HG03378 (cell line): ENCODE results near the gene CSF1R.
"Not testable (repeated sequence)": the region's sequence is repeated elsewhere in the genome, so short reads cannot be mapped to it uniquely, and the experiment has no call there.

Experiments
- ATAC-seq: cut with Tn5 transposase; IDR thresholded peaks from one replicate; pipeline ENCODE4 v1.9.1; 2021; ENCODE audit warnings: mild to moderate bottlenecking, moderate library complexity; ENCODE audit not compliant: unreplicated experiment

Gene CSF1R

DNA sequence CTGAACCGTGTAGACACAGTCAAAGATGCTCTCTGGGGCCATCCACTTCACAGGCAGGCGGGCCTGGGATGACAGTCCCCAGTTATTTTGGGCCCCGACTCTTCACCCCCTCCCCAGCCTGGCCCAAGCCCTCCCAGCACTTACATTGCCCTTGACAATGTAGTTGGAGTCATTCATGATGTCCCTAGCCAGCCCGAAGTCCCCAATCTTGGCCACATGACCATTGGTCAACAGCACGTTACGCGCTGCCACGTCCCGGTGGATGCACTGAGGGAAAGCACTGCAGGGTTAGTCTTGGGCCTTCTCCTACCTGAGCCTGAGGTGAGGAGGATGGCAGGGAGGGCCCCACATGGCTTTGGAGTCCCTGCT is 30.3 kb downstream of the CSF1R start:
- no peak for ATAC-seq

DNA sequence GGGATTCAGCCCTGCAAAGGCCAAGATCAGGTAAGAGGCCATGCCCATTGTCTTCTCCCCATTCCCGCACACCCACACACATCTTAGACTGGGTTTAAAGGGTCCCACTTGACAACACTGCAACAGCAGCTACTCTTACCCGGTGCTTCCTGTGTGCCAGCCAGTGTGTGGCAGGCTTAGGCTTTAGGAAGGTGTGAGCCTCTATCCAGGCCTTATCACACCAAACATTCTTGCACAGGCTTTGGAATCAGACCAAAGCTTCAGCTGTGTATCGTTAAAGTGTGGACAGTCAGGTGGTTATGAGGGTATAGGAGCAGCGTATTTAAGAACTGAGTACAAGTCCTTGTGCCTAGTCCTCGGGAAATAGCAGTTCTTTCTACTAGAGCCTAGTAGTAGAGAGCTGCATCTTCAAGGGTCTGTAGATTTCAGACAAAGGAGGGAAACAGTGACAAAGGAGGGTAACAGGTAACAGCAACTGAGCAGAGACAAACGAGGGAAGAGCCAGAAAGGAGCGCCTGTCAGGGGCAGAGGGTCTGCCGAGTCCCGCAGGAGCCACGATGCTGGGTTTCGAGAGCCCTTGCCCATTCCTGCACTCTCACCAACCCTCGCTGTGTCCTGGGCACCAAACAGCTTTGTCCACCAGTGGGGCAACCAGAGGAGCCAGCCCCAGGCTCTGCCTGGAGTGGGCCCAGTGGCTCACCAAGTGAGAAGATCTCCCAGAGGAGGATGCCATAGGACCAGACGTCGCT is 30.9 kb downstream of the CSF1R start:
- ATAC-seq = no peak

DNA sequence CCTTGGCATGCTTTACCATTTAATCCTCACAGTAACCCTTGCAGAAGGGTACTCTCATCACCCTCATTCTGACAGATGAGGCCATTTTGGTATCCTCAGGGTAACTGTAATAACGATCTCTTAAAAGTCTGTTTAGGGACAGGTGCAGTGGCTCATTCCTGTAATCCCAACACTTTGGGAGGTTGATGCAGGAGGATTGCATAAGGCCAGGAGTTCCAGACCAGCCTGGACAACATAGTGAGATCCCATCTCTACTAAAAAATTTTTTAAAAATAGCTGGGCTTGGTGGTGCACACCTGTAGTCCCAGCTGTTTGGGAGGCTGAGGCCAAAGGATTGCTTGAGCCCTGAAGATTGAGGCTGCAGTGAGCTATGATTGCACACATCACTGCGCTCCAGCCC is 31.8 kb downstream of the CSF1R start:
- ATAC-seq = no peak

DNA sequence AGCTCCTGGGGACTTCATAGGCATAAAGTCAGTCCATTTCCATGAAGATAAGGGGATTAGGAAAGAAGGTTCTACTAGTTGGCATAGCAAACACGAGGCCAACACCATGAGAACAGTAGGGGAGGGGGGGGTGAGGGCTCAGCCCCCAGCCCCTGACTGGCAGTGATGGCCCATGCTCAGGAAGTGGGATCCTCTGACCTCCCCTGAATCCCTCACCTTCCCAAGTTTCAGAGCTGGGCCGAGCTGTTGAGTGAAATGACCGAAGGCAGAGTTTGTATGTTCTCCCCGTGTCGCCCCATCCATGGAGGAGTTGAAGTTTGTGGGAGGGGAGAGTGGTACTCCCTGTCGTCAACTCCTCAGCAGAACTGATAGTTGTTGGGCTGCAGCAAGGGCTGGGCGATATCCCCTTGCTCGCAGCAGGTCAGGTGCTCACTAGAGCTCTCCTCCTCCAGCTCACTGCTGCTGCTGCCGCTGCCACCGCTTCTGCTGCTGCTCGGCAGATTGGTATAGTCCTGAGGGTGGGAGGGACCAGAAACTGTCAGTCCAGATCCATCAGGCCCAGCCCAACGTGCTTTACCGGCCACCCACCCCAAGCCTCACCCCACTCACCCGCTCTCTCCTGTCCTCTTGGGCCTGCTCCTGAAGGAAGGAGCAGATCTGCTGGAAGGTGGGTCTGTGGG is 32.5 kb downstream of the CSF1R start:
- no peak for ATAC-seq

DNA sequence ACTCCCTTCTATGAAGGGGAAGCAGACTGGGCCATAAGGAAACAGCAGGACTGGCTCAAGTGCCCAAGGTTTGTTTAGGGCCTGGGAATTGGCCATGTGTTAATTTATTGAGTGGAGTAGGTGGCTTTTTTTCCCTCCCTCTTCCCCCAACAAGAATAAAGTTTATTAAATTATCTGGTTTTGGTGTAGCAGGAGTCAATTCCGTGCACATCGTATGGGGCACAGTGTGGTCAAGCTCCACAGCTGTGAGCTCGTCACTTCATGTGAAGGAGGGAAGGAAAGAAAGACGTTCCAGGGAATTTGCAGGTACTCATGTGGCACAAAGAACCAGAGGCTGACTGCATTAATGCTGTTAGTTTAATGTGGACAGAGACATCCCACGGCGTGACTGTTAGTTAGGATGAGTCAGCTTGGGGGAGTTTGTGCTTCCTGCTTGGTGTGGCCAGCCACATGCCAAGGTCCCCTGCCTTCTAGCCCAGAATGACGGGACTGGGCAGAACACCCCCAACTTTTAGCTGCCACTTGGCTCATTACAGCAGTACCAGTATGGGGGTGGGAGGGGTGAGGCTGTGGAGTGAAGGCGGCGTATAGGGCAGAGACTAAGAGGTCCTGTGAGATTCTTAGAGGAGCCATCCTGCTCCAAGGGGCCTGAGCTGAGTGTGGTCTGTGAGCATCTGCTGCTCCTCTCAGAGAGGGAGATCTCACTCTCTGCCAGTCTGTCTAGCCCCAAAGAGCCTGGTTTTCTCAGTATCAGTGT is 33.2 kb downstream of the CSF1R start:
- no peak for ATAC-seq

DNA sequence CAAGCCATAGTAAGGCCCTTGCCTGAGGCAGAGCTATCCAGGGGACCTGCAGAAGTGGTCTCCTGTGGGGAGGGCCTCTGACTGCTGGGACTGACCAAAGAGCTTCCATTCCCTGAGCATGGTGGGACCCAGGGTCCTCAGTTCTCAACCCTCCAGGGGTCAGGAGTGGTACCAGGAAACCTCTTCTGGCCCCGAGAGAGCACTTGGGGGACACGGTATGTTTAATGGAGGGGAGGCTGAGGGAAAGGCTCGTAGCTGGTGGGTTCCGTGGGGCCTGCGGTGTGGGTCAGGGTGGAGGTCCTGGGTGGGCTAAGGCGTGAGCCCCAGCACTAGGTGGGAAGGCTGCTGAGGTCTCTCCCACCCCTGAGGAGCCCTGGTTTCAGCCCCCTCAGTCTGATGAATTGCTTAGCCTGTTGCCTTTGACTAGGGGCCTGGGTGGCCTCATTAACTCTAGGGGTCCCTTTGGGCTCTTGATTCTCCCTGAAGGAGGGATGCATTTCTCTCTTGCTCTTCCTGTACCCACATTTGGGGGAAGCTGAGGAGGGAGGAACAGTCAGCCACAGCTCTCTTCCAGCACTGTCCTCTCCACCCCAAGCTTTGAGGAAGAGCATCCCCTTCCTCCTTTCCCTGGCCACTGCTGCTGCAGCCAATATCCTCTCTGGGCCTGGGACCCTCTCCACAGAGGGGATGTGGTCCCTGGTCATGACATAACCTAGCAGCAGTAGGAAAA is 34.0 kb downstream of the CSF1R start:
- no peak for ATAC-seq

DNA sequence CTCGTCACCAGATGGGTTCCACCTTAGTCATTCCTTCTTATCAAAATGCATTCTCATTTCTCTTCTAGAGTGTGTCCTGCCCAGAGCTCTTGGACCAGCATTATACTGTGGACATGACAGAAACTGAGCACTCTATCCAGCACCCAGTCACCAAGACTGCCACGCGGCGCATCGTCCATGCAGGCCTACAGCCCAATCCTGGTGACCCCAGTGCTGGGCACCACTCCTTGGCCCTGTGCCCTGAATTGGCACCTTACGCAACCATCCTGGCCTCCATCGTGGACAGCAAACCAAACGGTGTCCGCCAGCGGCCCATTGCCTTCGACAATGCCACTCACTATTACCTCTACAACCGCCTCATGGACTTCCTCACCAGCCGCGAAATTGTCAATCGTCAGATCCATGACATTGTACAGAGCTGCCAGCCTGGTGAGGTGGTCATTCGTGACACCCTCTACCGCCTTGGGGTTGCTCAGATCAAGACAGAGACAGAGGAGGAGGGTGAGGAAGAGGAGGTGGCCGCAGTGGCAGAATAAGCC is 34.6 kb downstream of the CSF1R start:
- ATAC-seq = no peak

DNA sequence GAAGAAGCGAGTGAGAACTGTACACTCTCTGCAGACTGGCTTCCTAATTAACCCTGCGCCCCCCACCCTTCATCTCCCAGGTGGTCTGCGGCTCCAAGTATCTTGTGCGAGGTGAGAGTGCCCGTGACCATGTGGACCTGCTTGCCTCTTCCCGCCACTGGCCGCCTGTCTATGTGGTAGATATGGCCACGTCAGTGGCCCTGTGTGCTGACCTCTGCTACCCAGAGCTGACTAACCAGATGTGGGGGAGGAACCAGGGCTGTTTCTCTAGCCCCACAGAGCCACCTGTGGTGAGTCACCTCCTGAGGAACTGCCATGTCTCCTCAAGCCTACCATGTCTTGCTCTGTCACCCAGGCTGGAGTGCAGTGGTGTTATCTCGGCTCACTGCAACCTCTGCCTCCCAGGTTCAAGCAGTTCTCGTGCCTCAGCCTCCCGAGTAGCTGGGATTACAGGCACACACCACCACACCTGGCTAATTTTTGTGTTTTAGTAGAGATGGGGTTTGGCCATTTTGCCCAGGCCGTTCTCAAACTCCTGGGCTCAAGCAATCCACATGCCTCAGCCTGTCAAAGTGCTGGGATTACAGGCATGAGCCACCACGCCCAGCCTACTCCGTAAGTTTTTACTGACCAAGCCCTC is 36.1 kb downstream of the CSF1R start:
- ATAC-seq = not testable (repeated sequence)

DNA sequence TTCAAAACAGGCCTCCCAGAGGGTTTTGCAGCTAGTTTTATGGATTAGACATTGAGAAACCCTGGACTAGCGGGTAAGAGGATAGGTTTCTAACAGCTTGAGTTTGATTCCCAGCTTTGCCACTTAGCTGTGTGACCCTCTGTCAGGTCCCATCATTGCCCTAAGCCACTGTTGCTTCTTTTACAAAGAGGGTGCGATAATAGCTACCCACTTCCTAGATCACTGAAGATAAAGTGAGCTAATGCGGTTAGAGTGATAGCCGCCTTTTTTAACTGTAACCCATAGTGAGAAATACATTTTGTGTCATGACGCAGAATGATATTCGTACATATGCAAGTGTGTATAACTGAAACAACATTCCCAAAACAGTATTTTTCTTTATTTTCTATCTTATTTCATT is 40.3 kb downstream of the CSF1R start:
- ATAC-seq = no peak

DNA sequence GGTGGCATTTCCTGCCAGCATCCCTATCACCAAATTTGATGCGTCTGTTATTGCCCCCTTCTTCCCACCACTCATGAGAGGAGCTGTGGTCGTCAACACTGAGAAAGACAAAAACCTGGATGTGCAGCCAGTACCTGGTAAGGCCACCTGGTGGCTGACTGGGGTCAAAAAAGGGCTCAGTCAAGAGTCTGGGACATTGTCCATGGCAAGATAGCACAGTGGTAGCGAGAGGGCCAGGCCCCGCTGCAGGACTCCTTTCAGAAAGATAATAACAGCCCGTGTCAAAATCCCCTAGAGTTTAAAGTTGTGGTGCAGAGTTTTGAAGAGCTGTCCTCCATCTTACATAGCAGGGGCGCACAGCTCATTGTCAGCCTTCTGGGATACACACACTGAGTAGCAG is 40.8 kb downstream of the CSF1R start:
- no peak for ATAC-seq

DNA sequence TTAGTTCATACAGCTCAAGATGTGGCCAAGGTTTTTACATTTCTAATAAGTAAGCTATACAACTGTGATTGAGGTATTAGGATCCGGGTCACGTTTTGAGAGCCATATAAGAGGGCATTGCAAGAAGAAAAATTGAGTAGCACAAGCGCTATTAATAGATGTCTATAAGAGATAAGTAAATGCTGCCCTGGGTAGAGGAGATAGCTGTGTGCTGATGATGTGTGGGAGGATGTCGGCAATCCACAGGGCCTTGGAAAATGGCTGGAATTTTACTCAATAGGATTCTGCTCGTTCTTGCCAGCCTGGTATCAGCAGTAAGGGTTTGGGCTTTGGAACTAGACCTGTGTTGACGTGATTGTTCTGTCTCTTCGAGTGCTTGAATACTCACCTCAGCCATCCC is 41.6 kb downstream of the CSF1R start:
- no peak for ATAC-seq

DNA sequence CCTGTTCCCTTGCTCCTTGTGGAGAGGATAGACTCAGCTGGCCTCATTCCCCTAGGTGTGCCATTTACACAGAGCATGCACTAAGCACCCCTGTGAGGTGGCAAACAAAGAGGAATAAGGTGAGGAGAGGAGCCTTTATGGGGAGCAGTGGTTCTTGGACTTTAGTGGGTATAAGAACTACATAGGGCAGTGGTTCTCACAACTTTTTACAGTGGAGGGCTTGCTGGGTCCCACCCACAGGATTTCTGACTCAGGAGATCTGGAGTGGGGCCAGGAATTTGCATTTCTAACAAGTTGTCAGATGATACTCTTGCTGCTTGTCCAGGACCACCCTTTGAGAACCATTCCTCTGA is 42.0 kb downstream of the CSF1R start:
- no peak for ATAC-seq

DNA sequence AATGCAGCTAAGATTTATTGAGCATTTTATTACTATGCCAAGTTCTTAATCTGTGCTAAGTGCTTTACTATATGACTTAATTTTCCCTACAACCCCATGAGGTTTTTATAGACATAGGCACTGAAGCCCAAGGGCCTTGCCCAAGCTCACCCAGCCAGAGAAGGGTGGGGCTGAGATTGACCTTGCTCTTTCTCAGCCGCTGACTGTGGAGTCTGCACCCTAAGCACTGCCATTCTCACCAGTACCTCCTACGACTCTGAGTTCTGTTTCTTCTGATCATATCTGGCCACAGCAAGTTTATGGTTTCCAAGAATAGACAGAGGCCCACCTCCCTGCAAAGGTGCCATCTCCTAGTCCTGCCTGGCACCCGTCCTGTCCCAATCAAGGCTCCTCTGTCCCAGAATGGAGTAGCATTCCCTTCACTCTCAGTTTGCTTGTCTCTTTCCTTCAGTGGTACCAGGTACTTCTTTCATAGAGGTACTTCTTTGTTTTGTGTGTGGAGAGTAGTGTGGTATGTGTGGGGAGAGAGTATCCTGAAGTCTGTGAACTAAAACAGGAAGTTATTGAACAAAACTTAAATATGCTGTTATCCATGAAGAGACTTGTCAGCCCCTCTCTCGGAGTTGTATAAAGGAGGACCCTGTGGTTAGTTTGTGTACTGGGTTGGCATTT is 42.6 kb downstream of the CSF1R start:
- no peak for ATAC-seq

DNA sequence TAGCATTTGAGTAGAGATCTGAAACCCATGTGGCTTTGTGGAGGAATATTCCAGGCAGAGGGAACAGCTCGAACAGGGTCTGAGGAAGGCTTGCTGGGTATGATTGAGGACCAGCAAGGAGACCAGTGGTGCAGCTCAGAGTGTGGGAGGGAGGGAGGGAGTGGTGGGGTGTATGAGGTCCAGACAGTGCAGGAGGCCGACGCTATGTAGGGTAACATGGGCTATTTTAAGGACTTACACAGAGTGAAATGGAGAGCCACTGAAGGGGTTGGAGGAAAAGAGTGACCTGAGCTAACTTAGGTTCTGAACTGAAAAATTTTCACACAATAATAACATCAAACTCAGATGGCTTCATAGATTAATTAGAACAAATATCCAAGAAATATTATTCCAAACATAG is 43.9 kb downstream of the CSF1R start:
- no peak for ATAC-seq

DNA sequence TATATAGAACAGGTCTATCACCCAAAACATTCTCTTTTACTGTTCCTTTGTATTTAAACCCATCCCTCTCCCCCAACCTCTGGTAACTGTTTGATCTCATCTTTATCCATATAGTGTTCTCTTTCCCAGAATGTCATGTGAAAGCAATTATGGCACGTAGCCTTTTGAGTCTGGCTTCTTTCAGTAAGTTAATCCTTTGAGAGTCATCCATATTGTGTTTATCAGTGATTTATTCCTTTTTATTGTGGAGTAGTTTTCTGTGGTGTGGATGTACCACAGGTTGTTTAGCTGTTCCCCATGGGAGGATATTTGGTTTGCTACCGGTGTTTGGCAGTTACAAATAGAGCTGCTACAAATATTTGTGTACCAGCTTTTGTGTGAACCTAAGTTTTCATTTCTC is 47.8 kb downstream of the CSF1R start:
- ATAC-seq = no peak

DNA sequence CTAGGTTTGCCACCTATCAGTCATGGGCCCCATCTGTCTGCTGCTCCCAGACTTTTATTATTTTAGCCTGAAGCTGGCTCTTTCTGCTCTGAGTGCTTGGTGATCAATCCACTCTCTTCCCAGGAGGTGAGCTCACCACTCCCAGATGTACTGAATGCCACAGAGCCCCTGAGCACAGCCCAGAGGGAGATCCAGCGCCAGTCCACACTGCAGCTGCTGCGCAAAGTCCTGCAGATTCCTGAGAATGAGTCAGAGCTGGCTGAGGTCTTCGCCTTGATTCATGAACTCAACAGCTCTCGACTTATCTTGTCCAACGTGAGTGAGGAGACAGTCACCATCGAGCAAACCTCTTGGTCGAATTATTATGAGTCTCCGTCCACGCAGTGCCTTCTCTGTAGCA is 49.8 kb downstream of the CSF1R start:
- no peak for ATAC-seq

DNA sequence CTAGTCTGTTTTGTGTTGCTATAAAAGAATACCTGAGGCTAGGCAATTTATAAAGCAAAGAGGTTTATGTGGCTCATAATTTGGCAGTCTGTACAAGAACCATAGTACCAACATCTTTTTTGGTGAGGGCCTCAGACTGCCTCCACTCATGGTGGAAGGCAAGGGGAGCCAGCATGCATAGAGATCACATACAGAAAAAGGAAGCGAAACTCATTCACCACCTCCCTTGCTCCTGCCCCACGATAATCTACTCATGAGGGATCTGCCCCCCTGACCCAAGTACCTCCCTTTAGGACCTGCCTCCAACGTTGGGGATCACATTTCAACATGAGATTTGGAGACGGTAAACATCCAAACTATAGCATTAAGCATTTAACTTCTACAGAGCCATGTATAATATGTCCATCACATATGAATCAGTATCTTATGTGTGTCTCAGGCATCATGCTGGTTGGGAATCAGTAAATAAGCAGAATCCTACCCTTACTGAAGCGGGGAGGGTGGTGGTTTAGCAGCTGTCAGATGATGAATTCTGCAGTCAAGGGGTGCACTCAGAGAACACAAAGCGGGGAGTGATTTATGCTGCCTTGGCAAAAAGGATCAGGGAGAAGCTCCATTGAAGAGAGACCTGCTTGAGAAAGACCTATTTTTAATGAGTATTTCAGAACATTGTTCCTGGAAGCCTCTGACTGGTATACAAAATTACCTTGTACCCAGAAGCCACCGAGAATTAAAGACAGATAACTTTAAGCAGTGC is 51.0 kb downstream of the CSF1R start:
- peak; percentile 83 for ATAC-seq

DNA sequence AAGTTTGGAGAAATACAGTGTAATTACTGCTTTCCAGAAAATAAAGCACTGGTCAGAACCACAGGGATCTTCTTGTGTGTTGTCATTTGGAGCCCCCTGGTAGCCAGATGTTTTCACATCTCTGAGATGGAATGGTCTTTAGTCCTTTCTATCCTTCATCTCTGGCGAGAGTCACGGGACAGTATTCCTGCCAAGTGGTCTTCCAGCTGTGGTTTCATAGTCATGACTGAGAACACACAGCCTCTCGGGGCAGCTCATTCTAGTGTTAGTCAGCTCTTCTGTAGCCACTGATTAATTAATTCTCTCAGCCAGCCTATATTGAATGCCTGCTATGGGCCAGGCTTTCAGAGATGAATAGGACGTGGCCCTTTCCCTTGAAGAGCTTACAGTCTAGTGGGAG is 51.7 kb downstream of the CSF1R start:
- ATAC-seq = no peak

DNA sequence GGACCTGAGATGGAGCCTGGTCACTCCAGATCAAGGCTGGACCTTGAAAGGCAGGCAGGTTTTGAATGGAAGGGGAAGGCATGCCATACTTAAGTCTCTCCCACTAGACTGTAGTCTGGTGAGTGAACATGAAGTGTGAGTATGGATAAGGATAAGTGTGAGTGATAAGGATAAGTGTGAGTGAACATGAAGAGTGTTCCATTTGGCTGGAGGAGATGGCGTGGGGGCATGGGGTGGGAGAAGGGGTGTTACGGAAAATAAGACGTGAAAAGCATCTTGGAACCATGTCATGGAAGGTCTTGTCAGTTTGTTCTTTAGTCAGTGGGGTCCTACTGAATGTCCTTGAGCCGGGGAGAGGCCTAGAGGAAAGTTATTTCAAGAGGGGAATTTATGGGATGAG is 53.0 kb downstream of the CSF1R start:
- no peak for ATAC-seq
